HG03039 (cell line): ENCODE measurements around the gene TRAPPC3.

ENCODE experiments used
- ATAC-seq: cut with Tn5 transposase; IDR thresholded peaks from one replicate; pipeline ENCODE4 v1.9.1; 2021; ENCODE audit warnings: mild to moderate bottlenecking, moderate library complexity; ENCODE audit not compliant: unreplicated experiment

TRAPPC3 gene

DNA sequence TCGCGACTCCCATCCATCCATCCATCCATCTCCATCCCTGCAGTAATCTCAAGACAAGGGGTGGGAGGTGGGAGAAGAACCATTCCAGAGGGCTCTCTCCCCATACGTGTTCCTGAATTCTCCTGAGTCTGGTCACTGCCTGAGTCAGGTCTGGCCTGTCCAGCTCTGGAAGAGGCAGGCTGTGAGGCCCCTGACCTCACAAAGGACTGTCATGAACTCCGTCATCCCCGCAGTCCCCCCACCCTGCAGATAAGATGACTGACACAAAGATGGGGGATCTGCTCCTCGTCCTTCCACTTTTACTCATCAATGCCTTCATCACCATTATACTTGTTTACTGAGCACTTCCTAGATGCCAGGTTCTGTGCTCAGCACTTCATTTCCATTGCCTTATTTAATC lies 5.0 kb upstream of the TRAPPC3 start:
- no peak for ATAC-seq

DNA sequence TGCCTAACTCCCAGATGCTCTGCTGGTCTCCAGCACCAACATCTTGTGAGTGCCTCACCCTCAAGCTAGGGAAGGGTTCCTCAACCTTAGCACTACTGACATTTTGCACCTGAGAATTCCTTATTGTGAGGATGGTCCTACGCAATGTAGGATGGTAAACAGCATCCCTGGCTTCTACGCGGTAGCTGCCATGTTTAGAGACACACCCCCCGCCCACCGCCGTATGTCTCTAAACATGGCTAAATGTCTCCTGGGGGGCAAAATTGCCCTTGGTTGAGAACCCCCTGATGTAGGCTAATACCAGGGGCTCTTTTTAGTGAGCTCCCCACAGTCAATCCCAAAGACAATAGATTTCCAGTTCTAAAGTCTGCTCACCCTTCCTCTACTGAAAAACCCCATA lies 4.2 kb upstream of the TRAPPC3 start:
- ATAC-seq: no peak

DNA sequence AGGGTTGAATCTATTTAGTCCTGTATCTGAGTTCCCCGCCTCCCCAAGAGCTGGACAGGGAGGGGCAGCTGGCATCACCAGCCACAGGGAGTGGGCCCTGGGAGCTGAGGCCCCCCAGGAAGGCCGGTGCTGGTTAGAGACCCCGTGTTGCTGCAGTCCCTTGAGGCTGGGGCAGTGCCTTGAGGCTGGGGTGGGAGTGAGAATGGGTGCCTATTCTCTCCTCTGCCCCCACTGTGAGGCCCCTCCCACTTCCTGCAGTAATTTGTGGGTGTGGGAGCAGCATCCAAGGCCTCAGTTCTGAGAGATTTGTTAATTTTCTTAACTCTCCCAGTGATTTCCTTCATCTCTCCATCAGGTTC lies 2.5 kb upstream of the TRAPPC3 start:
- ATAC-seq: no peak

DNA sequence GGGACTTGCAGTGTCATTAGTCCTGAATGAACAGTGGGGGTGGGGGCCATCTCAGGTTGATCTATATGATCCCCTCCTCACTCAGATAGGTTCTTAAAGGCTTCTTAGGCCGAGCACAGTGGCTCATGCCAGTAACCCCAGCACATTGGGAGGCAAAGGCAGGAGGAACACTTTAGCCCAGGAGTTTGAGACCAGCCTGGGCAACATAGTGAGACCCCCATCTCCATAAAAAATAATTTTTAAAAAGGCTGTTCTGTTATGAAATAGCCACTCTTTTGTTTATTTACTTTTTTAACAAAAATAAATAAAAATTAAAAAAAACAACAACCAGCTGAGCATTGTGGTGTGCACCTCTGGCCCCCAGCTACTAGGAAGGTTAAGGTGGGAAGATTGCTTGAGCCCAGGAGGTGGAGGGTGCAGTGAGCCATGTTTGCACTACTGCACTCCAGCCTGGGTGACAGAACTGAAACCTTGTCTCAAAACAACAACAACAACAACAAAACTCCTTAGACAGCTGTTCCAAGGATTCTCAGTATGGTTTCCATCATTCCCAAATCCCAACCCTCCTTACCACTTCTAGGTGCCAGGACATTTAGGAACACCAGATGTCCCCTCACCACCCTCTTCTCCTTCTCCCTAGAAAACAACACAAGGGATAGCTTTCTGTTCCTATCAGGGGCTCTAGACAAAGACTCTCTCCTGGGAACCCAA lies 2.0 kb upstream of the TRAPPC3 start:
- no peak for ATAC-seq

DNA sequence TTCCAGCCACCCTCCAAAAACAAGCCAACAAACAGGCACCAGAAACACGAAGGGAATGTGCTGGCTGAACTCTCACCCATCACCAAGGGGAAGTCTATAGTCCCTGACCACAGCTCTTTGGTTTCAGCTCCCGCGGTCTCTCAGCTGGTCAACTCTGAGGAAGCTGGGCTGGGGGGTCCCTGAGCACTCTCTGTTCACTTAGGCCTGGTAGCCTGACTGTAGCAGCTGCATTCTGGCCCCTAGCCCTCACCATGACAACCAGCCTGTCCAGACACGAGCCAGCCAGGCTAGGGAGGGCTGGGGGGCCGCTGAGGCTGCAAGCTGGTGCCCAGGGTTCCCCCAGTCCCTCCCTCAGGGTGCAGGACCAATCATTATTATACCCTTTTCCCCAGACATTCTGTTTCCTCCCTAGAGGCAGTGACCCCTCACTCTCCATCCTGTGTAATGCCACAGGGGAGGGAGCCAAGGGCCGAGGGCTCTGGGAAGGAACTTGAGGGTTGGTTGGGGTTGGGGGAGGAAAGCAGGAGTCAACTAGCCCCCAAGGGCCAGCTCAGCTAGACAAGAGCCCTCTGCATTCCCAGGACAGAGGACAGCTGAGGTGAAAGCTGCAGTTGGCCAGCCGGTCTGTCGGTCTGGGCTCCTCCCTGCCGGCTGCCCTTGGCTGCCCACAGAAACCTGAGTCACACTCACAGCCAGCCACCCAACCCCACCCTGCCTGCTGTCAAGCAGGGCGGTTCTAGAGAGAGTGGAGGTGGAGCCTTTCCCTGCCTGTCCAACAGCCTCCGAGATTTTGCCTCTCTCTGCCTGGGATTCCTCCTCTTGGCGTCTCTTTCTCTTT lies 1.2 kb upstream of the TRAPPC3 start:
- ATAC-seq: peak; percentile 36

DNA sequence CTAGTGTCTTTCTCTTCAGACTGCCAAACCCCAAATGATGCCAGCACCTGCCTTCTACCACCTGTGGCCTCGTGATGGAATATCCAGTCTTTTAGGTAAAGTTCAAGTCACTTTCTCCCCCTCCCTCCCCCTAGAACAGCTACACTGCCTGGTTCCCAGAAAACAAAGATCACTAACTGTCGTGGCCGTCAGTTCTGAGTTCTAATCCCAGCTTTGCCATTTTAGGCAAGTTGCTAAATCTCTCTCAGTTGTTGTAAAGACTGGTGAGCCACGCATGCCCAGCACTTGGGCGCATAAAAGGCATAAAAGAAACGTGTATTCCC lies 648 bp upstream of the TRAPPC3 start:
- no peak for ATAC-seq

DNA sequence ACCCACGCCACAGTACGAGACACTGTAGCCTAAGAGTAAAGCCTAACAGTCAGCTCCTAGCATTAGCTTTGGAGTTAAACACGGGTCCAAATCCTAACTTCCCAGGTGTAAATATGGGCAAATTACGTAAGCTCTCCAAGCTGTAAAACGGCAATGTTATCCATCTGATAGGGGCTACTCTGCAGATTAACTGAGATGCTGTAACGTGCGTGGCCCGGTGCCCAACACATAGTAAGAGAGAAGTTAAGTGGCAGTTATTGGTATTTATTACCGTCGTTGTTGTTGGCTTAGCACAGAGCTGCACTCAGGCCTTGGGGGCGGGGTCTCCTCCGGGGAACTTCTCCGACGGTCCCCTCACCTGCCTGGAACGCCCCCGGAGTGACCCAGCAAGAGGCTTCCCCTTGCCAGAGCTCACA lies 457 bp downstream of the TRAPPC3 start:
- no peak for ATAC-seq

DNA sequence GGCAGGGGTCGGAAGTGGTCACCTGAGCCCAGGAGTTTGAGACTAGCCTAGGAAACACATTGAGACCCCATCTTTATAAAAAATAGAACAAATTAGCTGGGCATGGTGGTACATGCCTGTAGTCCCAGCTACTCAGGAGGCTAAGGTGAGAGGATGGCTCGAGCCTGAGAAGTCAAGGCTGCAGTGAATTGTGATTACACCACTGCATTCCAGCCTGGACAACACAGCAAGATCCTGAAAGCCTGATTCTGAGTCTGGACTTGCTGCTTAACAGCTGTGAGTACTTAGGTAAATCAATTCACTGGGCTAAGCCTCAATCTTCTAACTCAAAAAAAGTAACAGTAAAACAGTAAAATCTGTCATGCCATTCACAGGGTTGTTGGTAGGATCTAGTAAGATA lies 4.9 kb downstream of the TRAPPC3 start:
- no peak for ATAC-seq

DNA sequence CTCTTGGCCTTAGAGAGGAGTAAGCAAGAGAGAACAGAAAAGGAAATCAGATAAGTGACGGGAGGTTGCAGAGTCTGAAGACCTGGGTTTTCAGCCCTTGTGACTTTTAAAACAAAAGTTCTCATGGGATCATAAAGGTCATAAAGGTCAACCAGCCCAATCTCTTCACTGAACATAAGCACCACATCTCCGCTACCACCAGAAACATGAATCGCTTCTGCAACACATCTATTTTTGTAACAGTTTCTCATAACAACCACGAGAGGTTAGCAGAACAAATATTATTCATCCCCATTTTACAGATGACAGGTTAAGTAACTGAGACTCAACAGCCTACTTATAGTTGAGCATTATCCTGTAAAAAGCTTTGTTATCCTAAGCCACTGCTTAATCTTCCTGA lies 5.9 kb downstream of the TRAPPC3 start:
- no peak for ATAC-seq

DNA sequence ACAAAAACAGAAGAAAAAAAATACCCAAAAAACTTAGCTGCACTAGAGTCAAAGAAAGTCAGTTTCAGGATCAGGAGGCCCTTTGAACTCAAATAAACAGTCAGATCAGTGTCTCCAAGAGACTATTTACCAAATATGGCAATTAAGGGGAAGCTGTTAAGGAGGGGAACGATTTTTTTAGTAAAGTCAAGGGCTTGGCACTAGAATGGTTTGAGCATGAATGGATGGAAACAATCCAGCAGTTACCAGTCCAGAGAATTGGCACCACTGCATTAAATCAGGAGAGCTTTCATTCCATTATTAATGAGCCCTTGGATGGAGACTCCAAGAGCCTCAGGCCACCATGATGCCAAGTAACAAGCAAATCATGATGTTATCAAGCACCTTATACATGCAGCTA lies 7.2 kb downstream of the TRAPPC3 start:
- no peak for ATAC-seq

DNA sequence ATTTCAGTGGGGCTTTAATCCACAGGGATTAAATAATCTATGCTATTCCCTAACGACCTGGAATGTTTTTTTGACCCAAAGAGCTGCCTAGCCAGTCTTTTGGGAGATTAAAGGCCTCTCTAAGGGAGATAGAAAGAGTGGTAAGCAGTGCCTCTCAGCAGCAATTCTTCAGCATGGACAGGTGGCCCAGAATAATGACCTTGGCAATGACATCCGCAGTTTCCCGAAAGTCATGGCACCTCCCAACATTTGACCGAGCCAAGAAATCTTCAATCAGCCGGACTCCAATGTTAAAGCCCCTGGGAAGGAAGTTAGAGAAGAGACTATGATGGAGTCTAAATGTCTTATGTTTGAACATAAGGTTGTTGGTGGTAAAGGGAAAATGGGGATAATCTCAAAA lies 9.8 kb downstream of the TRAPPC3 start:
- no peak for ATAC-seq

DNA sequence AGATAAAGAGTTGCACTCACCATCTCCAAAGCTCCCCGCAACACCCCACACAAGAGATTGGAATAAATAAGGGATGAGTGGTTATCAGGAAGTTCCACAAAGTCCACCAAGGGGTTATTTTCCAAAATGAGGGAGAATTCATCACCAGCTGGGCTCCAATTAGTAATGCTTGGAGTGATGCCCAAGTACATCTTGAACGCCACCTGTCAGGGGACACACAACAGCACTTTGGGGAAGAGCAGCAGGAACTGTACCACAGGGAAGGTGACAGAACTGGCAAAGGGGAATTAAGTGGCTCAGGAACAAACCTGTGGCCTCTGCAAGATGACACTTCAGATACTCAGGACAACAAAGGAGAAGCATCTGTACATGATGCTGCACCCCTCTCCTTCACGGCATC lies 11.5 kb downstream of the TRAPPC3 start:
- ATAC-seq: no peak

DNA sequence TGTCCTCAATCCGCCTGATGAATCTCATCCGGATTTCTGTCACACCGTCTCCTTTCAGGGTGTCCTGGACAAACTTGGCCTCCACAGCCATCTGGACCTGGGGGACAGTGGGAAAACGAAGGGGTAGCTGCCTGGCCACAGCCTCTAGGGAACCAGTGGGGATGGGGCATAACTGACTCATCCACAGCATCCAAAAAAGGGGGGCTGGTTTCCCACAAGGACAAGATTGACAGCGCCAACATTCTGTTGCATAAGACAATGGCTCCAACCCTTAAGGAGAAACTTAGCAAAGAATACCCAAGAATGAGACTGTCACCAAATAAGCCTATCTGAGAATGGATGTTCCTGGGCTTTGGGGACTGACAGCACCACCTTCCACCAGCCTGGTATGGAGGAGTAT lies 12.1 kb downstream of the TRAPPC3 start:
- no peak for ATAC-seq

DNA sequence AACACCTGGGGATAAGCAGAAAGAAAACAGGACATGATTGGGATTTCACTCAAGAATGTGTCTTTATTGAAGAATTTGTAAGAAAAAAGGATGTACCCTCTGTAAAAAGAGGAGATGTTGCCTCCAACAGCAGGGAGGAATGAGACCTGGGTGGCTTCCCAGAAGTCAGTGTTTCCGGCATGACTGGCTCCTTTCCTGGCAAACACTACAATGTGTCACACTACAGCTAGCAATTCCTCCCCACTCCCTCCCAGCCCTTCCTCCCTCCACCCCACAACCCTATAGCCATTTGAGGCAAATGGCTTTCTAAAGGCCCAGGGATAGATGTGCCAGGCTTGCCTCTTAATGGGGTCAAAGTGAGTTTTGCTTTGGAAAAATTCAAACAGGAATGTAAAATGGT lies 12.8 kb downstream of the TRAPPC3 start:
- no peak for ATAC-seq

DNA sequence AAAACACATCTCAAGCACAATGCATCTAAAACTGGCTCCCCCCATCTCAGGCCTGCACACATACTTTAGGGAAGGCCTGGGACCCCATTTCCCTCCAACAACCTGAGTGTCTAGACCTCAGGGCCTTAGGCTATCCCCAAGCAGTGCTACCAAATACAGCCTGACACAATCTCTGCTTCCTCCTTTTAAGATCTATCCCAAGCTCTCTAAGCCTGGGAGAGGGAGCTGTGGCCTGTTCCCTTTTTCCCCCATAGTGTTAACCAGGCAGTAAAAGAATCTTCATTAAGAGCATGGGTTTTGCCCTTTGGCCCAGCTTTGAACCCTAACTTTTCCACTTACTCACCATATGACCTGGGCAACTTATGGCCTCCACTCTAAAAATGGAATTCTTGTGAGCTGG lies 13.5 kb downstream of the TRAPPC3 start:
- no peak for ATAC-seq

DNA sequence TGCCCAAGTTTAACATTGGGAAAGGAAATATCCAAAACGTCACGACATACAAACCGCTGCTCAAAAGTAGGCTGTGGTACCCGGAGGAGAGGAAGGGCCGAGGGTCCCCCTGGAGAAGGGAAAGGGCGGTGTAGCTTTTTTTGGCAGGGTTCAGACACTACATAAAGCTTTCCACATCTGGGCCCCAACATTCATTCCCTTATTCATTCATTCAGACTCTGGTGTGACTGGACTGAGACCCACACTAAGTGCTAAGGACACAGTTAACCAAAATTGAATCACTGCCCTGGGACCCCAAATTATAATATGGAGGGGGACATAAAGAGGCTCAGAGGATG lies 14.0 kb downstream of the TRAPPC3 start:
- no peak for ATAC-seq

DNA sequence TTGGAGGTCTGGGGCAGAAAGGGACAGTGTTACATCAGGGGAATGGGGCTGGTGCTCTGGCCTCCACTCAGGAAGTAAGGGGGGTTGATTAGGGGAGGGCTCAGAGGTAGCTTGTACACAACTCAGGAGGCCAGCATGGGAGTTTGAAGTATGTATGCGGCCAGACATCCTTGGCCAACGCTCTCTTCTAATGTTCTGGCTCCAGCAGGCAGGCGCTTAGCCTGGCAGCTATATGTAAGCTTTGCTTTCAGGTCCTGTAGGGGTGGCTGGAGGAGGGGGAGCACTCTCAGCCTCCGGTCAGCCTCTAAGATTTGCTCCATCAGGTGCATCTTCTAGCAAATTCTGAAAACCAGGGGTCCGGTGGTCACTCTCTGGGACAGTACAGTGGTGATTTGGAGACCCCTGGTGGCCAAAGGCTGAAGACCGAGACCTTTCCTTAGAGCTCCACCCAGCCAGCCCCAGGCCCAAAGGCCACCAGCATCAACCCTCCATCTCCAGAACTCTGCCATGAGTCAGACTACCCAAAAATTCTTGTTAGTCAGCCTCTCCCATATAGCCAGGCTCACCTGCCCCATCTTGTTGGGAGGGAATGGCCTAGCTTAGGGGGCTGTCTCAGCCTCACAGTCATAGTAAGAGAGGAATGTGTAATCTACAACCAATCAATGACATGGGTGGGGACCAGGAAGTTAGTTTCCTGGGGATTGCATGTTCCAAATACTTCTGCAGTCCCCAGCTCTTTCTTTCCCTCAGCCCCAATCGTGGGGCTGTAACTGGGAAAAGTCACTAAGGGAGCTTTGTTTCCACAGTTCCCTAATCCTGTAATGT lies 14.6 kb downstream of the TRAPPC3 start:
- ATAC-seq: no peak

DNA sequence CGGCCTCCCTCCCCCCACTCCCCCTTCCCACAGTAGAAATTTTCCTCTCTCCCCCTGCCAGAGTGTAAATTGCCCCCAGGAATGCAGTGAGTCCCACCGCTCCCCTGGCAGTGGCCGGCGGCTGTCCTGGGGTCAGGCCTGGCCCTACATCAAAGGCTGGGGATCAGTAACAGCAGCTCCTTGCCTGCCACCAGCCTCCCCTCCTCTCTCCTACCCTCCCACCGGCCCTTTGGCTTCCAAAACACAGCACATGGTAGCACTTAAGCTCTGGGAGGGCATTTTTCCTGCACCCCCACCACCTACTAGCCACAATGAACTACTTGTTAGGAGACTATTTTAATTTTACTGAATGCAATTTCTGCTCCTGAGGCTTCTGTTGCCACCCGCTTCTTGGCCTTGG lies 15.3 kb downstream of the TRAPPC3 start:
- ATAC-seq: no peak

DNA sequence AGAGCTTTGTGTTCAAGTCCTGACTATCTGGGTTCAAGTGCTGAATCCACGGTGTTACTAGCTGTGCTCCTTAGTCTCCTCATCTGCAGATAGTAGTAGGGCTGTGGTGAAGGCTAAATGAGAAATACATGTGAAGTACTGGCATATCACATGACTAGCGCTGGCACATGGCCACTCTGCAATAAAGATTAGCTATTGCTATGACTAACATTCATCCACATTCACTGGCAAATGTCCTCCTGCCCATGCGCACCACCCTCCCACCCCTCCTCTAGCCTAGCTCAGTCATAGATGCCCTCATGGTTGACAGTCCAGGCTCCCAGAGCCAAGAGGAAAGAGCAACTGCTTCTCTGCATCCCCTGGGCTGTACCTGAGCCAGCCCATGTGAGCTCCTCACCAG lies 15.8 kb downstream of the TRAPPC3 start:
- no peak for ATAC-seq

DNA sequence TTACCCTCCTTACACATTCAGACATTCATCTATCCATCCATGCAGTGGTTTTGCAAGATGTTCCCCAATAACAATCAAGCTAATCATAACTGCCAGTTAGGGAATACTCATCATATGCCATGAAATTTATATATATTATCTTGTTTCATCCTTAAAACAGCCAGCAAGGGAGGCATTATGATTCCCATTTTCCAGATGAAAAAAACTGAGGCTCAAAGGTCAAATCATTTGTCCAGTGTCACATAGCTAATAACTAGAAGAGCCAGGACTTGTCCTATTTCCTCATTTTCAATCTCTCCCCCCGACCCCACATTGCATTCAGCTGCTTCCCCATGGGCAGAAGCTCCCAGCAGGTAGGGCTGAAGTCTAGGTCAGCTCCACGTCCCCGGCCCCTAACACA lies 17.3 kb downstream of the TRAPPC3 start:
- ATAC-seq: no peak

DNA sequence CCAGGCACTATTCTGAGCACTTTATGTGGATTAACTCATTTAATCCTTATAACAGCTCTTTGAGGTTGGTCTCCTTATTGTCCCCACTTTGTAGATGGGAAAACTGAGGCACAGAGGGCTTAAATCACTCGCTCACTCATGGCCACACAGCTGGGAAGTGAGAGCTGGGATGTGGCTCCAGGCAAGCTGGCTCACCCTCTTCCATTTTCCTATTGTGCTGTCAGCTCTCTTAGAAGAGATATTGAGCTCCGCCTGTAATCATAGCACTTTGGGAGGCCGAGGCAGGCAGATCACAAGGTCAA lies 20.4 kb downstream of the TRAPPC3 start:
- no peak for ATAC-seq
